GM21786 (cell line): Measurements from ENCODE around the gene NEURL1B.
"Not testable (repeated sequence)": the region's sequence is repeated elsewhere in the genome, so short reads cannot be mapped to it uniquely, and the experiment has no call there.

Source experiments
- ATAC-seq: cut with Tn5 transposase; IDR thresholded peaks from one replicate; pipeline ENCODE4 v1.9.1; 2021; ENCODE audit not compliant: unreplicated experiment

The NEURL1B gene

GRCh38 chr5:172640822-172641358 is at the start of gene NEURL1B:
NEURL1B (plus strand) TSS chr5:172641263; CDS start chr5:172641407, 144 bp downstream.
- no peak for ATAC-seq

- ATAC-seq = no peak
Measured at GRCh38 chr5:172591636-172592035, 49.4 kb upstream of the NEURL1B start.

GRCh38 chr5:172592881-172593280 is 48.2 kb upstream of the NEURL1B start:
- ATAC-seq = no peak

- ATAC-seq = no peak
Measured at GRCh38 chr5:172593306-172593705, 47.8 kb upstream of the NEURL1B start.

GRCh38 chr5:172593721-172594235 is 47.3 kb upstream of the NEURL1B start:
- no peak for ATAC-seq

GRCh38 chr5:172594431-172594830 is 46.6 kb upstream of the NEURL1B start:
- no peak for ATAC-seq

- ATAC-seq = no peak
Measured at GRCh38 chr5:172594867-172595466, 46.1 kb upstream of the NEURL1B start.

- no peak for ATAC-seq
Measured at GRCh38 chr5:172595596-172596455, 45.2 kb upstream of the NEURL1B start.

GRCh38 chr5:172596638-172597231 is 44.3 kb upstream of the NEURL1B start:
- no peak for ATAC-seq

GRCh38 chr5:172597755-172598155 is 43.3 kb upstream of the NEURL1B start:
- ATAC-seq = no peak

GRCh38 chr5:172598251-172599203 is 42.5 kb upstream of the NEURL1B start:
- ATAC-seq = no peak

- no peak for ATAC-seq
Measured at GRCh38 chr5:172599204-172599567, 41.9 kb upstream of the NEURL1B start.

GRCh38 chr5:172600571-172600970 is 40.5 kb upstream of the NEURL1B start:
- no peak for ATAC-seq

- ATAC-seq = not testable (repeated sequence)
Measured at GRCh38 chr5:172601576-172601975, 39.5 kb upstream of the NEURL1B start.

- no peak for ATAC-seq
Measured at GRCh38 chr5:172602783-172603231, 38.3 kb upstream of the NEURL1B start.

- no peak for ATAC-seq
Measured at GRCh38 chr5:172603251-172603806, 37.7 kb upstream of the NEURL1B start.

GRCh38 chr5:172605466-172605865 is 35.6 kb upstream of the NEURL1B start:
- ATAC-seq = no peak

GRCh38 chr5:172606156-172606785 is 34.8 kb upstream of the NEURL1B start:
- ATAC-seq = no peak

GRCh38 chr5:172607213-172607793 is 33.8 kb upstream of the NEURL1B start:
- ATAC-seq = no peak
